HG03439 (cell line): ENCODE measurements around the gene CAPN5.

Experiments used
- ATAC-seq: cut with Tn5 transposase; IDR thresholded peaks from one replicate; pipeline ENCODE4 v1.9.1; 2021; ENCODE audit warnings: mild to moderate bottlenecking, moderate library complexity; ENCODE audit not compliant: unreplicated experiment

The CAPN5 gene

DNA sequence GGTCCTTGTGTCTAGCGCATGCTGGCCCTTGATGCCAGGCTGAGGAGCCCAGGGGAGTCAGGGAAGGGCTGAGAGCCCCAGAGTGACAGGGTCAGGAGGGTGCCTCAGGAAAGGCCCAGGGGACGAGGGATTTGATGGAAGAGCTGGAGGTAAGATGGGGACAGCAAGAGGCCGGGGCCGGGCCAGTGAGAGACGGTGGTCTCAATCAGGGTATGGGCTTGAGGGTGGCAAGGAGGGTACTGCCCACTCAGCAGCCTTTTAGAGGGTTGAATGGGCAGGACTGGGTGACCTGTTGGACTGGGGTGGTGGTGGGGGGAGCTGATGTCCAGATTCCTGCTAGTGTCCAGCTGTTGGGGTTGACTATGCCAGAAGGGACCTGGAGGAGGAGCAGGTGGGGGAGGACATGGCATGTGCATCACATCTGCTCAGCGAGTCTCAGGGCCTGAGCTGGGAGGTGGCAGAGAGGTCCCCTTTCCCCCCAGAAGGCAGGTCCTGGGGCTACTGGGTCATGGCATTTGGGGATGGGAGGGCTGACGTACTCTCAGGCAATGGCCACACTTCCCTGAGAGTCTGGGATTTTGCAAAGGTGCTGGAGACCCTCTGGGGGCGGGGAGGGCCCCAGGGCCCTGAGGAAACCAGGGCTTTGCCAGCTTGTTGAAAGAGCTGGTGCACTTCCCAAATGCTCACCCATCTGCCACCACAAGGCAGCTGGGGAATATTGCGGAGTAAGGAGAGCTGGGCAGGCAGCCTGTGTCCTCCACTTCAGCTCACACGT, 79.7 kb downstream of the CAPN5 start:
- ATAC-seq: no peak

DNA sequence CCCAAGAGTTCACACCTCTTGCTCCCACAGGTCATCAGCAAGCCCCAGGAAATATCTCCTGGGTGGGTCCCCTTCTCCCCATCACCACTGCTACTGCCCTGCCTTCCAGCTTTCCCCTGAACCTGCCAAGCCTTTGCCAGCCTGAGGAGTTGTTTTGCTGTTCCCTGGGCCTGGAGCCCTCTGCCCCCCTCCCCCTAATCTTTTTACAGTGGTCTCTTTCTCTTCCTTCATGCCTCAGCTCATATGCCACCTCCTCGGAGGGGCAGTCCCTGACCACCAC, 80.2 kb downstream of the CAPN5 start:
- no peak for ATAC-seq

DNA sequence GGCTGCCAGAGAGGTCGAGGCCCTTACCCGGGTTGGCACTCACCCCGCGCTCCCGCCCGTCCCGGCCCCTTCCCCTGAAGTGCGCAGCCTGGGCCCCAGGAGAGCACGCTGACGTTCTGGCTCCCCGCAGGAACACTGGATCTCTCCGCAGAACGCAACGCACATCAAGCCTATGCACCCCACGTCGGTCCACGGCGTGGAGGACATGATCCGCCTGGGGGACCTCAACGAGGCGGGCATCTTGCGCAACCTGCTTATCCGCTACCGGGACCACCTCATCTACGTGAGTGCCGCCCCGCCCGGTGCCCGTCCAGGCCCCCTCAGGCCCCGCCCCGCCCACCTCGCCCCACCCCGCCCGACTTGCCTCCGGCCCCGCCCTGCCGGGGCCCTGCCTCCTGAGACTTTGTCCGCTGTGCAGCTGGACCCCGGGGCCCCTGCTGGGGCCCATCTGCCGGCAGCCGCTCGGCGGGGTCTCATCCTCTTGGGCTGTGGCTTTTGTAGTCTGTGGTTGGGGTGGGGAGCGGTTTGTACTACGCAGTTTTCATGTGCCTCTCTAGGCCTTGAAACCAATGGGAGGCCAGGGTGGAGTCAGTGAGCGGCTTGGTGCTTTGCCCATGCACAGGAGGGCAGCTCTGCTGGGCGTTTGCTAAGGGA, 81.0 kb downstream of the CAPN5 start:
- ATAC-seq: no peak

DNA sequence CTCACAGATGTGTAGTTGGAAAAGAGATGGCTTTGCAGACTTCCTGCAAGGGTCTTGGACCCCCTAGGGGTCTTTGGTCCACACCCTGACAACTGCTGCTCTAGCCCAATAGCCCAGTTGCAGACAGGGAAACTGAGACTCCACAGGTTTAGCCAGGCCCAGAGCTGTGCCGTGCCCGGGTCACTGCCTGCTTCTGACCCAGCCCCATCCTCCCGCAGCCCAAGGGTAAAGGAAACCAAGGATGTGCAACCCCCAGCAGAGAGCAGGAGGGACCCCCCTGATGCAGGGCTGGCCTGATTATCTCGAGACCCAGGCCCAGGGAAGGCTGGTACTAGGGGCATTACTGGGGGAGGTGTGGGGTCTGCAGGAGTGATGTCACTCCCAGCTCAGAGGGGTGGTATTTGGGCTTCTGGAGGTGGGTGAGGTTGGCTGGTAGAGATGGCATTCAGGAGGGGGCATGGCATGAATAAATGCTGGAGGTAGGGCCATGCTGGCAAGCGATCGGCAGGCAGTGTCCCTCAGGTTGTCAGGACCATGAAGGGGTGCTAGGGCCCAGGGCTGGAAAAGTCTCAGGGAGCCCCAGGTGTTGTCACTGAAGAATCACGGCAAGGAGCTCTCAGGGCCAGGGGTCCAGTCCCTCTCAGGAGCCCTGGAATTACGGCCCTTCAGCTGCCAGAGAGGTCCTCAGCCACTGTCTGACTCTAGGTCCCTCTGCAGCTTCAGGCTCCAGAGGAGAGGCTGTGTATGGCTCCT, 82.4 kb downstream of the CAPN5 start:
- ATAC-seq: no peak

DNA sequence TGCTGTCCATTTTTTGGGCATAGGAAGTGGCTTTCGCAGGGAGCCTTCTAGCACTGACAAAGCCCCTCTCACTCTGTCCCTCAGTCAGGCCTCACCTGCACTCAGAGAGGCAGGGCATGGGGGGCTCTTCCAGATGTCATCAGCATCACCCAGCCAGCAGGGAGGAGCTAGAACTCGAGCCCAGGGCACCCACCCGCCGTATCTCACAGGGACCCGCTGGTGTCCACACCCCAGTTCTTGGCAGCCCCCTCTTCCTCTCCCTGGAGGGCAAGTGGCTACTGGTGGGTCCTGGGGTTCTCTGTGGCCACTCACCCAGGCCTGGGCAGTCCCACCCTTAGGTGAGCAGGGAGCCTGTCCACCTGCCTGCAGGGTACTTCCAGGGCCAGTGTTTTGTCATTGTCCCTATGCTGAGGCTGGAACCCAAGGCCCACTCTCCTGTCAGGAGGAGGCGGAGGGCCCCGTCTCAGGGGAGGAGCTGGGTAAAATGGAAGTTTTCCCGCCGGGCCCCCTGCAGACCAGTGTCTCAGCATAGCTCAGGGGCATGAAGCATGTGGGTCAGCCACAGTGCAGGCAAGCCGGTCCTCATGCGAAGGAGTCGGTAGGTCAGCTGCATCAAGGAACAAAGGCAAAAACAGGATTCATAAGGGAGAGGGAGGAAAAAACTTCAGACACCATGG, 83.1 kb downstream of the CAPN5 start:
- no peak for ATAC-seq

DNA sequence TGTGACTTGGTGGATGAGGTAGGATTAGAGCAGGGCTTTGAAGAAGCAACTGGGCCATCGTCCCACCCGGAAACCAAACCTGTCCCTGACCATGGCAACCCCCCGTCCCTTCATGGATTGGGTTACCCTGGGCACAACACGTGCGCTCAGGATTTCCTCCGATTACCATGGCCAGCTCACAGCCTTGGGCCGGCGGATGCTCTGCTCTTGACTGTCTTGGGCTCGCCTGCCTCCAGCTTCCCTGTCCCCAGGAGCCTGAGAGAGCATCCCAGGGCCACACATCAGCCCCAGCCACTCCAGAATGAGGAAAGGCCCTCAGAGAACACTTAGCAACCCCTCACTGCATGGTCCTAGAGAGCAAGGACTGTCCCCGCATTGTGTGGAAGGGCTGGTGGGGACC, 84.1 kb downstream of the CAPN5 start:
- no peak for ATAC-seq

DNA sequence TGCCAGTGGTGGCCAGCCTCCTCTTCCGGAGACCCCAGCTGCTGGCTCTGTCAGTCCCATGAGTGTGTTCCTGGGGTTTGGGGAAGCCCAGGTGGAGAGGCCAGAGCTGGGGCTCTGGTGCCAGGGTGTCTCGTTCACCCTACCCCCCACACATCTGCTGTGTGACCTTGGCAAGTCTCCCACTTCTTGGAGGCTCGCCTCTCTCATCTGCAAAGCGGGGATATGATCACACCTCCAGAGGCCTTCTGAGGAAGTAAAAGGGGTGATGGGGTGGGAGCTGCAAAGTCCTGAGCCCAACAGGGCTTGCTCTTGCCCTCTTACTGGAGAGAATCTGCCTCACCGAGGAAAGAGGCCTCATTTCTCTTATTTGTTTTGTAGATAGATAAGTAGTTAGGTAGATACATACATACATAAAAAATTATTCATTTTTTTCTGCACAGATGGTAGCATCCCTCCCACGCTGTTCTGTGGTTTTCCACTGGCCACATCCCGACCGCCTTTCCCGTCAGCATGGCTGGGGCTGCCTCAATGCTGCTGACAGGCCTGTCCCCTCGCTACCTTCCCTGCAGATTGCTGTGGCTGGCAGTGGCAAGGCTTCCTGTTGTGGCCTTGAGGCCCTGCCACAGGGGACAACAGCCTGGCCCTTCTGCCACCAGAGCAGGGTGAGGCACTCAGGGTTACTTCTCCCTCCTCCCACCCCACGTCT, 85.2 kb downstream of the CAPN5 start:
- ATAC-seq: no peak

DNA sequence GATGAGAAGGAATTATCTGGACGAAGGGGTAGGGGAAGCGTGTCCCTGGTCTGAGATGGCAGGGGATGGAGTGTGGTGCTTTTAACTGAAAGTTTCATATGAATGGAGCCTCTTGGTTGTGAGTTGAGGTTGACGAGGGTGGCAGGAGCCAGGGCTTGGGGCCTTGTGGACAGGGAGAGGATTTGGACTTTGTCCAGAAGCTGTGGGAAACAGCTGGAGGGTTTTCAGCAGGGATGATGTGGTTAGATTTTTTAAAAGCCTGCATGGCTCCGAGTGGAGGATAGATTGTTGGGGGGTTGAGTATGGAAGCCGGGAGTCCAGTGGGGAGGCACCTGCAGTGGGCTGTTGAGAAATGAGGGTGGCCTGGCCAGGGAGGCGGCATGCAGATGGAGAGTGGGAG, 86.1 kb downstream of the CAPN5 start:
- no peak for ATAC-seq

DNA sequence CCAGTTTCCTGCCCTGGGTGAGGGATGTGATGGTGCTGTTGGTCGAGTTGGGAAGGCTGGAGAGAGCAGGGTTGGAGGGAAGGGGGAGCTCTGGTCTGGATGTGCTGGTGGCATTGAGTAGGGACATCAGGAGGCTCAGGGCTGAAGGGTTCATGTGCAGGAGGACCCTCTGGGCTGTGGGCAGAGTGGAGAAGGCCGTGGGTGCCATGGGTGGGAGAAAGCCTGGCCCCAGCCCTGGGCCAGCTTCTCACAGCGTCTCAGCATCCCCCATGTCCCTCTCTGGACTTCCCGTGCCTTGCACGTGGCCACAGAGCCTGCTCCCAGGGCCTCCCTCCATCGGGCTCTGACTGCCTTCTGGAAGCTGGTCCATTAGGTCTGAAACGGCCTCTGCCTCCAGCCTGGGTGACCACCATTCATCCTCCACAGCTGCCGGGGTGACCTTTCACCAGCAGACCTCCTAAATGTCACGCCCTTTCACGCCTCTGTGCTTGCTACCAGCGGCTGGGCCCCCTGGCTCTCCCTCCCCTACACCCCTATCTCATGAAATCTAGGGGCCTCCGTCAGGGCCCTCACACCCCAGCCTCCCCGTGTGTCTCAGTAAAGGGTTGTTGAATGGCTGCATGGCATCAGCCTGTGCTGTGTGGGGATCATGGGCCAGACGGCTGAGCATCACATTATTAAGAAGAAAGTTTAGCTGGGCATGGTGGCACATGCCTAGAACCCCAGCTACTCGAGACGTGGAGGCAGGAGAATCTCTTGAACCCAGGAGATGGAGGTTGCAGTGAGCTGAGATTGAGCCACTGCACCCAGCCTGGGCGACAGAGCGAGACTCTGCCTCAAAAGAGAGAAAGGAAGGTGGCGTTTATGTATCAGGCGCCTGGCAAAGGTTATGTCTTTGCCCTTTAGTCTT, 86.8 kb downstream of the CAPN5 start:
- ATAC-seq: no peak

DNA sequence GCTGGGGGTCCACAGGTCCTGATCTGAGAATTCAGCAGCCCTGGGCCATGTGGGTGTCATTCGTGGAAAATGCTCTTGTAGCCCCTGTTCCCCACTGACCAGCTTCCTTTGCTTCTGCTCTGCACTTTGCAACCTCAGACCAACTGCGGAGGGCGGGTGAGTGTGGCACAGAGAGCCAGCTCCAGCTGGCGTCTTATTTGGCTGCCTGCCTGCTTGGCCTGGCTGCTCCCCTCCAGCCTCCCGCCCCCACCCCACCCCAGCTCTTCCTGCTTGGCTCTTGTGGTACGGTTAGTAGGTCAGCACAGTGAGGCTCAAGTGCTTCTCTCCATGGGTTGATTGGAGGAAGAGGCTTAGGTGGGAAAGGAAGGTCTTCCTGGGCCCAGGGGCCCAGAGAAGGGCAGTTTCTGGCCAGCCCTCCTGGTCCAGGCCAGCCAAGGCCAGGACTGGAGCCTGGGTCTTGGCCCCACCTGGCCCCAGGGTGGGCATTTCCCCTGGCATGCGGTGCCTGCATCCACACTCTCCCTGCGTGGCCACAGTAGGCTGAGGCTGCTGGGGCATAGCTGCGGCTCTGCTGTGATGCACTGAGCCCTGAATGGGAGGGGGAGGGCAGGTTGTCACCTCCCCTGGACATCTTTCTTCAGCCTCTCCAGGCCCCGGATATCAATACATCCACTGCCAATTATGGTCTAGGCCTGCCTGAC, 87.8 kb downstream of the CAPN5 start:
- no peak for ATAC-seq

DNA sequence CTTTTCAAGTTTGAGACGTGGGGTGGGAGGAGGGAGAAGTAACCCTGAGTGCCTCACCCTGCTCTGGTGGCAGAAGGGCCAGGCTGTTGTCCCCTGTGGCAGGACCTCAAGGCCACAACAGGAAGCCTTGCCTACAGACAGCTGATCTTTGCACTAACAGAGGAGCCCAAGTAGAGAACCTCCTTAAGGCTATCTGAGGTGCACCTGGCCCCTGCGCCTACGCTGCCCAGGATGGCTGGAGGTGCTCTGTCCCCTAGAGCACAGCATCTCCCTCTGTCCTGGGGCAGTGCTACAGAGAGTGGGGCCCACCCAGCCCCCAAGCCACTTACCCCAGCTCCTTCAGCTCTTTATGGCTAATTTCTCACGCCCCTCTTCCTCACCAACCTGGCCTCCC, 88.3 kb downstream of the CAPN5 start:
- no peak for ATAC-seq

DNA sequence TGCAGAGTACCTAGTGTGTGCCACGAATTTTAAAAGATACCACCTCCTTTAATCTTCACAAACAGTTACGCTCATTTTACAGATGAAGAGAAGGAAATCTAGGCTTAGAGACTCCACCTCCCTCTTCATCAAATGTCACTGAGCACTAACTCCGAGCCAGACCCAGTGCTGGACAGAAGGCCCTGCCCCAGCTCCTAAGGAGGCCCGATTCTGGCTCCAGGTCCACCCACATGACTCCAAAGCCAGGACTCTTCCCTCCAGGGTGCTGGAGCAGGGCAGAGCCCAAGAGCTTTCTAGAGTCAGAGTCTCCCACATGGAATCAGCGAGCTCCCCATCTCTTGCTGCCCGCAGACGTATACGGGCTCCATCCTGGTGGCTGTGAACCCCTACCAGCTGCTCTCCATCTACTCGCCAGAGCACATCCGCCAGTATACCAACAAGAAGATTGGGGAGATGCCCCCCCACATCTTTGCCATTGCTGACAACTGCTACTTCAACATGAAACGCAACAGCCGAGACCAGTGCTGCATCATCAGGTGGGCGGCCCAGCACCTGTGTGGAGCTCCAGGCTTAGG, 88.9 kb downstream of the CAPN5 start:
- no peak for ATAC-seq

DNA sequence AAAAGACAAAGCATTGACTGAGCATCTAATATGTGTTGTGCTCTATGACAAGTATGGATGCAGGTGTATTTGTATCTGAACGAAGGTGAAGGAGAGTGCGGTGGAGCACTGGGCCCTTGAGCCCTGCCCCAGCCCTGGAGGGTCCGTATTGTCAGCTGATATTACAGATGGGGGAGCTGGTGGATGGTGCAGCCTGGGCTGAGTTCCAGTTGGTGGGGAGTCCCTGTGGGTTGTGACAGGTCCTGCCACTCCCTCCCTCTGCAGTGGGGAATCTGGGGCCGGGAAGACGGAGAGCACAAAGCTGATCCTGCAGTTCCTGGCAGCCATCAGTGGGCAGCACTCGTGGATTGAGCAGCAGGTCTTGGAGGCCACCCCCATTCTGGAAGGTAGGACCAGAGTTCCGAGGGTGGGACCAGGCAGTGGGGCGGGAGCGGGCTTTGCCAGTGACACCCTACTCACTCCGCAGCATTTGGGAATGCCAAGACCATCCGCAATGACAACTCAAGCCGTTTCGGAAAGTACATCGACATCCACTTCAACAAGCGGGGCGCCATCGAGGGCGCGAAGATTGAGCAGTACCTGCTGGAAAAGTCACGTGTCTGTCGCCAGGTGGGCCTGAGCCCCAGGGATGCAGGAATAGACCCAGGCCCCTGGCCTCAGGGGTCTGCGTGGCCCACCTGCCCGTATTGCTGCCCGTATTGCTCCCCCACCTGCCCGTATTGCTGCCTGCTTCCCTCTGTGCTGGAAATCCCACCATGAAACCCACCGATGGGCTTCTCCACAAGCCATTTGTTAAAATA, 89.8 kb downstream of the CAPN5 start:
- no peak for ATAC-seq

DNA sequence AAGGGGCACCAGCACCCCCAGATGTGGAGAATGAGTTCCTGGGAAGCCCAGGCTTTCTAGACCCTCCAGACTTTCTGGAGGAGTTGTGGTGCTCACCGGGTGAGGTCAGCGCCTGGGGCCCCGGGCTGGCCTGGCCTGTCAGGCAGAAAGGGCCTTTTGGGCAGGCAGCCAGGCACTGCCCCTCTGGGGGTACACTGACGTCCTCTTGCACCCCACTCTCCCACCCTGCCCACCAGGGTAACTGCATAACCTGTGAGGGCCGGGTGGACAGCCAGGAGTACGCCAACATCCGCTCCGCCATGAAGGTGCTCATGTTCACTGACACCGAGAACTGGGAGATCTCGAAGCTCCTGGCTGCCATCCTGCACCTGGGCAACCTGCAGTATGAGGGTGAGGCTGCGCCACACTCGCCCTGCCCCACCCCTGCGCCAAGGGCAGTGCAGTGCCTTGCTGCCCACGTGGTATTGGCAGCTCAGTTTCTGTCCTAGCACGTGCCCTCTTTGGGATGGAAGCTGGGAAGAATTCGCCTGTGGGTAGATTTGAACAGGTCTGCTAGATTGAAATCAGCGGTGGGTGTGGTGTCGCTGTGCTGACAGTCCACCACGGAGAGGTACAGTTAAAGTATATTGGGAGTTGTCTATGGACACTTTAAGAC, 91.4 kb downstream of the CAPN5 start:
- ATAC-seq: no peak

DNA sequence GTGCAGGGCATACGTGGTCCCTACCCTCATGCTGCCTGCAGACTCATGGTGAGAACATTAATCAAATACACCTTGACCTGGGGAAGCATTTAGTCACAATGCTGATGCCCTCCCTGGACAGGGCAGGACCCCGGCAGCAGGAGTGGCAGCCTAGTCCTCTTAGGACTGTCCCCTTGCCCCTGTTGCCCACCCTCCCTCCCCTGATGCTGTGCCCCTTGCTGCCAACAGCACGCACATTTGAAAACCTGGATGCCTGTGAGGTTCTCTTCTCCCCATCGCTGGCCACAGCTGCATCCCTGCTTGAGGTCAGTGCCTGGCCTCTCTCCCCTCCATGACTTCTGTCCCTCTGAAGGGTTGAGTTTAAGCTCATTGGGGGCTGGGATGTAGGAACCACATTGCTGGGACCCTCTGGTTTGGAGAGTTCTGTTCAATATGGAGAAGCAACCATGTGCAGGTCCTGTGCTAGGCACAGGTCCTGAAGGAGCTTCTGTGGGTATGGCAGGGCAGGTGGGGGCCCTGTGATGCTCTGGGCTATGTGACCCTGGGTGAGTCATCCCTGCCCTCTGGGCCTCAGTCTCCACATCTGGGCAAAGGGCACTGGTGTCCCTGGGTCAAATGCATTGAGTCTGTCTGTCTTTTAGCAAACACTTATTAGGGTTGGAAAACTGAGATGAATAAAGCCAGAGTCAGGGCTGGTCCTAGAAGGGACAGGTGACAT, 92.6 kb downstream of the CAPN5 start:
- ATAC-seq: no peak

DNA sequence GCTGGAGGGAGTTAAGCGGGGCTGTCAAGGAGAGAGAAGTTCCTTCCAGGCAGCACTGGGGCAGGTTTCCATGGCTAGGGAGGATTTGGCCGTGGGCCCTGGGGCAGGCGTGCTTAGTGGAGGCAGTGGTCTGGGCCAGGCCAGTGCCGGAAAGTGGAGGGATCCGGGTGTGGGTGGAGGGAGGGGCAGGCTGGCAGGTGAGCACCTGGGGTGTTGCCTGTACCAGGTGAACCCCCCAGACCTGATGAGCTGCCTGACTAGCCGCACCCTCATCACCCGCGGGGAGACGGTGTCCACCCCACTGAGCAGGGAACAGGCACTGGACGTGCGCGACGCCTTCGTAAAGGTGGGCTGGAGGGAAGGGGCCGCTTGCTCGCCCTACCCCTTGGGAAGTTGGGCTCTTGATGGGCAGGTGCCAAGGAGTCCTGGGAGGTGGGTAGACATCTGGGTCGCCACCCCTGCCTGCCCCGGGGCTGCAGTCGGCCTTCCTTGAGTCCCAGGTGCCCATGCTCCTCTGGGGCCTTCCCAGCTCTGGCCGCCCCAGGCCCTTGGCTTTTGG, 93.2 kb downstream of the CAPN5 start:
- no peak for ATAC-seq

DNA sequence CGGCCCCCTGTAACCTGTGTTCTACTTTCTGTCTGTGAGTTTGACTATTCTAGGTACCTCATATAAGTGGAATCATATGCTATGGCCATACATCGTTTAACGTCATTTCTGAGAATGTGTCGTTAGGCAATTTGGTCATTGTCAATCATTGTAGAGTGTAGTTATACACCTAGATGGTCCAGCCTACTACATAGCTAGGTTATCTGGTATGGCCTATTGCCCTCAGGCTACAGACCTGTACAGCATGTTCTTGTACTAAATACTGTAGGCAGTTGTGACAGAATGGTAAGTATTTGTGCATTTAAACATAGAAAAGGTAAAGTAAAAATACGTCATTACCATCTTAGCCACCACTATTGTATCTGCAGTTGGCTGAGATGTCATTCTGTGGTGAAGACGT, 96.5 kb downstream of the CAPN5 start:
- no peak for ATAC-seq
